ENCODE measurements around the gene RDX.

The RDX gene

DNA sequence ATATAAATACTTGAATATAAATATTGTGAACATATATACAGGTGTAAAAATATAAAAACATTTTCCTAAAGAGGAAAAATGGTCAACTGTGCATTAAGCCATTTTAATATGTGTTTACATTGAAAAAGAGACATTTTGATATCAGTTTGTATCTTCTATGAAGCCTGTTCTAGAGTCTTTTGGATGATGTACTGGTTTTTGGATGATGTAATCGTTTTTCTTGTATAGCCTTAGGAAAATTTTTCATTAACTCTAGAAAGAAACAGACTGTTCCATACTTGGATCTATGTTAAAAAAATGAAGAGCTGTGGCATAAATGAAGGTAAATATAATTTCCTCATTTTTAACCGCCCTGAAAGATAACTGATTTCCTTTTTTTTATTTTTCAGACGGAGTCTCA, 39.6 kb upstream of the RDX start:
- TF ChIP-seq, protein P1, sequence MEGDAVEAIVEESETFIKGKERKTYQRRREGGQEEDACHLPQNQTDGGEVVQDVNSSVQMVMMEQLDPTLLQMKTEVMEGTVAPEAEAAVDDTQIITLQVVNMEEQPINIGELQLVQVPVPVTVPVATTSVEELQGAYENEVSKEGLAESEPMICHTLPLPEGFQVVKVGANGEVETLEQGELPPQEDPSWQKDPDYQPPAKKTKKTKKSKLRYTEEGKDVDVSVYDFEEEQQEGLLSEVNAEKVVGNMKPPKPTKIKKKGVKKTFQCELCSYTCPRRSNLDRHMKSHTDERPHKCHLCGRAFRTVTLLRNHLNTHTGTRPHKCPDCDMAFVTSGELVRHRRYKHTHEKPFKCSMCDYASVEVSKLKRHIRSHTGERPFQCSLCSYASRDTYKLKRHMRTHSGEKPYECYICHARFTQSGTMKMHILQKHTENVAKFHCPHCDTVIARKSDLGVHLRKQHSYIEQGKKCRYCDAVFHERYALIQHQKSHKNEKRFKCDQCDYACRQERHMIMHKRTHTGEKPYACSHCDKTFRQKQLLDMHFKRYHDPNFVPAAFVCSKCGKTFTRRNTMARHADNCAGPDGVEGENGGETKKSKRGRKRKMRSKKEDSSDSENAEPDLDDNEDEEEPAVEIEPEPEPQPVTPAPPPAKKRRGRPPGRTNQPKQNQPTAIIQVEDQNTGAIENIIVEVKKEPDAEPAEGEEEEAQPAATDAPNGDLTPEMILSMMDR (IDR thresholded peaks at IDR 0.05; ENCODE audit: extremely low read depth, missing control alignments), result no peak
- DNase-seq (ENCODE audit: low spot score), result no peak

DNA sequence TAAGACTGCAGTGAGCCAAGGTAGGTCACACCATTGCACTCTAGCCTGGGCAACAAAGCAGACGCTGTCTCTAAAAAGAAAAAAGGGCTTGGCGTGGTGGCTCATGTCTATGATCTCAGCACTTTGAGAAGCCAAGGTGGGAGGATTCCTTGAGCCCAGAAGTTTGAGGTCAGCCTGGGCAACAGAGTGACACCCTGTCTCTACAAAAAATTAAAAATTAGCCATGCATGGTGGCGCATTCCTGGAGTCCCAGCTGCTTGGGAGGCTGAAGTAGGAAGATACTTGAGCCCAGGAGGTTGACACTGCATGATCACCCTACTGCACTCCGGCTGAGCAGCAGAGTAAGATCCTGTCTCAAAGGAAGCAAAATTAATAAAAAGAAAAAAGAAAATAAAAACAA, 38.9 kb upstream of the RDX start:
- TF ChIP-seq, protein P1 (IDR thresholded peaks at IDR 0.05; ENCODE audit: extremely low read depth, missing control alignments), result no peak
- no peak for DNase-seq (ENCODE audit: low spot score)

DNA sequence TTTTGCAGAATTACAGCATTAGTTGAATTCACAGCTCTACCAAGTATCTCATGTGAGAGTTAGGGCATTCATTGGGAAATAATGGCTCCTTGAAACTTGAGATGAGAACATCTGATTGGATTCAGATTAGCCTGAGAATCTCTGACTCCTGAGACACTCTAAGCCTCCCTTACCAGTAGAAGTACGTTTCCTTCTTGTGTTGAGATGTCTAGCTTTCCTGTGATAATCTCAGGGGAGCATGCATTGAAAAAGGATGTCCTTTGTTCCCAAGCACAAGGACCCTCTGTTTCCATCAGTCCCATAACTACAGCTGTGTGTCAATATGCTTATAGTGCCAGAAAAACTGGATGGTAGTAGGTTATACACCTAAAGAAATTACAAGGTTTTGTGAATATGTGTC, 35.2 kb upstream of the RDX start:
- TF ChIP-seq, protein P1 (IDR thresholded peaks at IDR 0.05; ENCODE audit: extremely low read depth, missing control alignments), result no peak
- DNase-seq (ENCODE audit: low spot score), result no peak

DNA sequence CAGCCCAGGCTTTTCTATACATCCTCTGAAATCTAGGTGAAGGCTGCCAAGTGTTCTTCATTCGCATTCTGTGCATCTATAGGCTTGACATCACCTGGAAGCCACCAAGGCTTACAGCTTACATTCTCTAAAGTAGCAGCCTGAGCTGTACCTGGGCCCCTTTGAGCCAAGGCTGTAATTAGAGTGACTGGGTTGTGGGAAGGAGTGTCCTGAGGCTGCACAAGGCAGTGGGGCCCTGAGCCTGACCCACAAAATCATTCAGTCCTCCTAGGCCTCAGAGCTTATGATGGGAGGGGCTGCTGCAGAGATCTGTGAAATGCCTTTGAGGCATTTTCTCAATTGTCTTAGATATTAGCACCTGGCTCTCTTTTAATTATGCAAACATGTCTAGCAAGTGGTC, 33.0 kb upstream of the RDX start:
- TF ChIP-seq, protein P1 (IDR thresholded peaks at IDR 0.05; ENCODE audit: extremely low read depth, missing control alignments), result no peak
- DNase-seq (ENCODE audit: low spot score), result no peak

DNA sequence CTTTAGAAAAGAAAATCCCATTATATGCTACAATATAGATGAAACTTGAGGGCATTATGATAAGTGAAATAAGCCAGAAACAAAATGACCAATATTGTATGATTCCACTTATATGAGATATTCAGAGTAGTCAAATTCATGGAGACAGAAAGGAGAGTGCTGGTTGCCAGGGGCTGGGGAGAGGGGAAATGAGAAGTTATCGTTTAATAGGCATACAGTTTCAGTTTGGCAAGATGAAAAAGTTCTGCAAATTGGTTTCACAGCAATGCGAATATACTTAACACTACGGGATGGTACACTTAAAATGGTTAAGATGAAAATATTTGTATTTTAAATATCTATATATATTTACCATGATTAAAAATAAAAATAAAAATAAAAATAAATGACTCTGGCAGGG, 31.1 kb upstream of the RDX start:
- TF ChIP-seq, protein P1 (IDR thresholded peaks at IDR 0.05; ENCODE audit: extremely low read depth, missing control alignments), result no peak
- no peak for DNase-seq (ENCODE audit: low spot score)

DNA sequence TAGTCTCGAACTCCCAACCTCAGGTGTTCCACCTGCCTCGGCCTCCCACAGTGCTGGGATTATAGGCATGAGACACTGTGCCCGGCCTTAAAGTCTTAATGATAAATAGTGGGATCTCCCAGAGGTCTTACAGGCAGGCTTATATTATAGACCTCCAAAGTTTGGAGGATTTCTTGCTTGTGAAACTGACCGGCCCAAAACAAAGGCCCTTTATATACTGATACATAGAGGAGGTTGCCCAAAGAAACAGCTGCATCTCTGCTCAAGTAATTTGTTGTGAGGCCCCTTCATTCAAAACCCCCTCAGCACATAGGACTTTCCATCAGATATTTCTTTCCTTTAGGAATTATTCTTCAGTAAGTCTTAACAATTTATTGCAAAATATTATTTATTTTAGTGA, 27.4 kb upstream of the RDX start:
- TF ChIP-seq, protein P1 (IDR thresholded peaks at IDR 0.05; ENCODE audit: extremely low read depth, missing control alignments), result no peak
- no peak for DNase-seq (ENCODE audit: low spot score)

DNA sequence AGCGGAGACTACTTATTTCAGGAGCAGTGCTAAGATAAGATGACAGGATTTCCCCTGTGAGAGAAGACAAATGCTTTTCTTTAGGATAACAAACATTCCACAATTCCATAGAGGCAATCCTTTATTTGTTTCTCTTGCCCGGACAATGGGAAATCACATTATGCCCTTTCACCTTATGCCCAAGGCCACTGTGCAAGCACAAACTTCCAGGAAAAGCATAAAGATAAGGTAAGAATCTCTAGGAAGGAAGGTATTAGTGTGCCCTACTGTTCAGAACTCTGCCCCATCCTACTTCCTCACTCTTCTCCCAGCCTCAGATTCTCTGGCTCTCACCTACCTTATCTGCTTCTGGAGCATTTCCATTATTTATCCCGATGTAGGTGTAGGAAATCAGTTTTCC, 23.1 kb upstream of the RDX start:
- TF ChIP-seq, protein P1 (IDR thresholded peaks at IDR 0.05; ENCODE audit: extremely low read depth, missing control alignments), result no peak
- no peak for DNase-seq (ENCODE audit: low spot score)
